Right lobe of liver (tissue), 4 donors: ENCODE results near the gene SLC39A12.

Experiments
- CTCF ChIP-seq, 4 donors: fragments of 200-600 bp in 3 of 4; fragments of 450-650 bp in 1 of 4; IDR thresholded peaks; one replicate each; pipeline versions ENCODE4 v1.5.1 to v1.8.0; 2016 to 2022; ENCODE audit warnings: antibody characterized with exemption in 4 of 4, mild to moderate bottlenecking in 2 of 4
- POLR2A ChIP-seq: fragments of 450-650 bp; IDR thresholded peaks from one replicate; pipeline ENCODE4 v1.6.1; 2017; ENCODE audit warnings: antibody characterized with exemption, mild to moderate bottlenecking
- donor health status: DM: no; HTN: no; CAD: no.
- donor health status: DM: no; HTN: no; CAD: no.
- donor health status: DM: no; HTN: yes; CAD: no.

- TF ChIP-seq CTCF (IDR thresholded peaks at IDR 0.05) (no peak), POLR2A (no peak)
These were observed 30.3 kb upstream of the SLC39A12 start for GRCh38 chr10:17921378-17921777.
